ENCODE results near the gene PPP1CA. TPM values are rescaled to one million over a fixed set of nuclear protein-coding genes. Genes with fewer than 3 reads are reported as not detected.
"Not testable (repeated sequence)": the region's sequence is repeated elsewhere in the genome, so short reads cannot be mapped to it uniquely, and the experiment has no call there.

Gene PPP1CA
- total and polyA plus RNA-seq, 5 donors, result 73.1 to 93.4 (median 79.4) TPM

GRCh38 chr11:67433536-67434394 lies 32.1 kb upstream of the PPP1CA start:
- DNase-seq (peak in 1 of 3 donors; percentile 52), ATAC-seq (no peak)
- H3K4me1 ChIP-seq (ENCODE audit: control insufficient read depth, insufficient read depth, low read length), result peaks cover 5% of the 10 kb centered on the region
- 84% methylated on average over 22 of the region's 22 CpGs for WGBS
- H3K27ac ChIP-seq (ENCODE audit: low read length), result no peak overlapping the region
- no peaks in the 10 kb centered on the region for H3K27me3 ChIP-seq (ENCODE audit: control insufficient read depth, insufficient read depth)
- H3K9me3 ChIP-seq (ENCODE audit: control insufficient read depth, low read length), result no peaks in the 10 kb centered on the region
- intact Hi-C loops (cut with DNase I), result no loop called here
- H3K4me3 ChIP-seq (ENCODE audit: low read length), result no peak overlapping the region

- DNase-seq (peak in 1 of 3 donors; percentile 53), ATAC-seq (no peak)
- no peaks in the 10 kb centered on the region for H3K9me3 ChIP-seq (ENCODE audit: control insufficient read depth, low read length)
- no peaks in the 10 kb centered on the region for H3K27me3 ChIP-seq (ENCODE audit: control insufficient read depth, insufficient read depth)
- H3K4me3 ChIP-seq (ENCODE audit: low read length), result no peak overlapping the region
- WGBS, result 91% methylated on average over 22 of the region's 22 CpGs
- H3K27ac ChIP-seq (ENCODE audit: low read length), result no peak overlapping the region
- intact Hi-C loops (cut with DNase I), result no loop called here
- H3K4me1 ChIP-seq (ENCODE audit: control insufficient read depth, insufficient read depth, low read length), result peaks cover 5% of the 10 kb centered on the region
Observed at GRCh38 chr11:67432655-67433349, 31.1 kb upstream of the PPP1CA start.

DNA sequence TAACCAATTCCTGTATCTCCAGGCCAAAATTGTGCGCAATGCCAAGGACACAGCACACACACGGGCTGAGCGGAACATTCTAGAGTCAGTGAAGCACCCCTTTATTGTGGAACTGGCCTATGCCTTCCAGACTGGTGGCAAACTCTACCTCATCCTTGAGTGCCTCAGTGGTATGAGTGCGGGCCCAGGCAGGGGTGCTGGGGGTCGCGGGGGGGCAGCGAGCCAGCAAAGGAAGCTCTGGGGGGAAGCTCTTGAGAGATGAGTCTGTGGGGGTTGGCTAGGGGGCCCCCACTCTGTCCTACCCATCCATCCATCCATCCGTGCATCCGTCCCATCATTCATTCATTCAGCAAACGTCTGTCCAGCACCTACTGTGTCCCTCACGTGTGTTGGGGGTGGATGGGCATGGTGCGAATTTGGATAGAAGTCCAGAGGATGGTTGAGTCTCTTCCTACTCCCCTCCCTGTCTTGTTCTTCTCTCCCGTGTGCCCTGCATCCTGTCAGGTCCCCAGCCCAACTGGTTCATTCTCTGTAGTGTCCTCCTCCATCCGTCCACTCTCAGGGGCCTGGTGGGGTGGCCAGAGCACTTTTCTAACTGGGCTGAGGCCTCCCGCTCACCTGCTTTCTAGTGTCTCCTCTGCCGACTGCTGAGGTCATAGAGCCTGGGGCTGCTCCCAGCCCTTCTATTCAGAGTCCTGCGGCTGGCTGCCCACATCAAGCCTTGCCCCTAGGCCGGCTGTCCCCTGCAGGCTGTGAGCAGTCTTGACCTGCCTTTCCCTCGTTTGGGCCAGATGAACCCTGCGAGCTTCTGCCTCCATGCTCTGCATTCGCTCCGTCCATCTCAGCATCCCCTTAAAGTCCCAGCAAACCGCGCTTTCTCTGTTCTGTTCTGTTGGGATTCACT lies 29.9 kb upstream of the PPP1CA start:
- intact Hi-C loops (cut with DNase I), result no loop called here
- DNase-seq (peak in 1 of 3 donors; percentile 37), ATAC-seq (no peak)
- H3K27ac ChIP-seq (ENCODE audit: low read length), result no peak overlapping the region
- no peak overlapping the region for H3K4me3 ChIP-seq (ENCODE audit: low read length)
- WGBS, result 92% methylated on average over 24 of the region's 24 CpGs
- H3K27me3 ChIP-seq (ENCODE audit: control insufficient read depth, insufficient read depth), result no peaks in the 10 kb centered on the region
- H3K4me1 ChIP-seq (ENCODE audit: control insufficient read depth, insufficient read depth, low read length), result peaks cover 5% of the 10 kb centered on the region
- no peaks in the 10 kb centered on the region for H3K9me3 ChIP-seq (ENCODE audit: control insufficient read depth, low read length)

DNA sequence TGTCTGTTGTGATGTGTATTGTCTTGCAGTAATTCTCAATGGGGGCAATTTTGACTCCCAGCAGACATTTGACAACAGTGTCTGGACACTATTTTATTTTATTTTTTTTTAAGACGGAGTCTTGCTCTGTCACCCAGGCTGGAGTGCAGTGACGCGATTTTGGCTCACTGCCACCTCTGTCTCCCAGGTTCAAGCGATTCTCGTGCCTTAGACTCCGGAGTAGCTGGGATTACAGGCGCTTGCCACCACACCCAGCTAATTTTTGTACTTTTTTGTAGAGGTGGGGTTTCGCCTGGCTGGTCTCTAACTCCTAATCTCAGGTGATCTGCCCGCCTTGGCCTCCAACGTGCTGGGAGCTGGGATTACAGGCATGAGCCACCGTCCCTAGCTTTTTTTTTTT lies 28.1 kb upstream of the PPP1CA start:
- ATAC-seq (no peak), DNase-seq (peak in 2 of 3 donors; percentile 55 to 66)
- WGBS, result 74% methylated on average over 11 of the region's 11 CpGs
- Histone ChIP-seq H3K9me3 (ENCODE audit: control insufficient read depth, low read length) (no peaks in the 10 kb centered on the region), H3K4me1 (ENCODE audit: control insufficient read depth, insufficient read depth, low read length) (peaks cover 5% of the 10 kb centered on the region), H3K27me3 (ENCODE audit: control insufficient read depth, insufficient read depth) (no peaks in the 10 kb centered on the region), H3K27ac (ENCODE audit: low read length) (no peak overlapping the region), H3K4me3 (ENCODE audit: low read length) (no peak overlapping the region)
- intact Hi-C loops (cut with DNase I), result no loop called here

DNA sequence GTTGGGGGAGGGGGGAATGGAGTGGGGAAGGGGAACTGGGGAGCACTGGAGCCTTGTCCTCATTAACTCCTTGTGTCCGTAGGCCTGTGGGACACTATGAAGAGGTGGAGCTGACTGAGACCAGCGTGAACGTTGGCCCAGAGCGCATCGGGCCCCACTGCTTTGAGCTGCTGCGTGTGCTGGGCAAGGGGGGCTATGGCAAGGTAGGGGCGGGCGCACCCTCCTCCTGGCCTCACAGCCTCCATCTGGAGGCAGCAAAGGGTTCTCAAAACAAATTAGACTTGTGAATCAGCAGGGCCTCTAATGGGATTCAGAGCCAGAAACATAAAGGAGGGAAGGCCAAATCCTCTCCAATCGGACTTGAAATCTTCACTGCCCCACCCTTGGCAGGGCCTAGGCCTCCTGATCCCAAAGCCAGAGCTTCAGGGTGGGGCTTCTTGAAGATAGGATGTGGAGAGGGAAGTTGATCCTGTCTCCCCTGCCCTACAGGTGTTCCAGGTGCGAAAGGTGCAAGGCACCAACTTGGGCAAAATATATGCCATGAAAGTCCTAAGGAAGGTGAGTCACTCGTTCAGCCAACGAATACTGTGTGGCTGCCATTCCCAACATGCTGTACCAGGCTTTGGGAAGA lies 27.5 kb upstream of the PPP1CA start:
- no peak overlapping the region for H3K27ac ChIP-seq (ENCODE audit: low read length)
- no peak for ATAC-seq
- no peaks in the 10 kb centered on the region for H3K27me3 ChIP-seq (ENCODE audit: control insufficient read depth, insufficient read depth)
- 54% methylated on average over 12 of the region's 12 CpGs for WGBS
- no peaks in the 10 kb centered on the region for H3K9me3 ChIP-seq (ENCODE audit: control insufficient read depth, low read length)
- peak in 1 of 3 donors; percentile 51 for DNase-seq
- intact Hi-C loops (cut with DNase I), result no loop called here
- peak overlapping the region; percentile 84 for H3K4me3 ChIP-seq (ENCODE audit: low read length)
- peaks cover 5% of the 10 kb centered on the region for H3K4me1 ChIP-seq (ENCODE audit: control insufficient read depth, insufficient read depth, low read length)

DNA sequence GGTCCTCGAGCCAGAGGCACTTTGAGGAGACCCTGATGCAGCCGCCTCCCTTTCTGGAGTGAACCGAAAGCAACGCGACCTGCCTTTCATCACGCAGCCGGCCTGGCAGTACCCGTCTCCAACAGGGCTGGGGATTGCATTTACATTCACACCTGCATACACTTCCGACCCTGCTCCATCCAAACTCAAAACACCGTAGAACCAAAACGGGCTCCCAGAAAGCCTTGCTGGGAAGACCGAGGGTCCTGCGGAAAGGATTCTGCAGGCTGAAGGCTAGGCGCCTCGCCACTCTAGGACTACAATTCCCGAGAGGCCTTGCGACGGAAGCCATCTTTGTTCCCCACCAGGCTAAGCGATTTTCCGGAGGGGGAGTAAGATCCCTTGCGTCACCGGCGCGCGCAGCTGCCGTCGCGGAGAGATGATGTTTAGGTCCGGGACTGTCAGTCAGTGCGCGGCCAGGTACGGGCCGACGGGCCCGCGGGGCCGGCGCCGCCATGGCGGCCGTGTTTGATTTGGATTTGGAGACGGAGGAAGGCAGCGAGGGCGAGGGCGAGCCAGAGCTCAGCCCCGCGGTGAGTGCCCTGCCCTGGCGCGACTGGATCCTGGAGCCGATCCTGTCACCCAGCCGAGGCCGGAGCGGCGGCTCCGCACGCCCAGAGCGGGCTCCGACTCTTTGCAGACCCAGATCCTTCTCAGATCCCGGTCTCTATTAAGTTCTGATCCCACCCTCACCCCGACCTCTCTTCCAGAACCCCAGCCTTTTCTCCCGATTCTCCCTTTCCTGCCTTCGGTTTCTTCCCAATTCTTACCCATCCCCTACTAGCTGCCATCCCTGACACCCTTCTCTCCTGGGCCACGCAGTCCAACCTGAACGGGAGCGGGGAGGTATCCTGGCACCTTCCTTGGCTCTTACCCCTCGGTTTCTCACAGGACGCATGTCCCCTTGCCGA lies 26.7 kb upstream of the PPP1CA start, which contains the start of gene RPS6KB2:
TSS of gene RPS6KB2 (plus strand) at position 443 of the 950 bp plus-strand sequence. CDS start at position 495, 52 bp downstream.
- DNase-seq (peak; percentile 98 to 100 (median 99)), ATAC-seq (peak; percentile 89 to 93)
- peak within 1 kb of the TSS; percentile 84 for H3K4me3 ChIP-seq (ENCODE audit: low read length)
- no peaks in the 10 kb centered on the region for H3K27me3 ChIP-seq (ENCODE audit: control insufficient read depth, insufficient read depth)
- H3K27ac ChIP-seq (ENCODE audit: low read length), result peak within 1 kb of the TSS; percentile 77
- intact Hi-C loops (cut with DNase I), result no loop called here
- H3K4me1 ChIP-seq (ENCODE audit: control insufficient read depth, insufficient read depth, low read length), result peaks cover 5% of the 10 kb centered on the region
- WGBS, result under 1% methylated on average over 68 of the region's 68 CpGs
- no peaks in the 10 kb centered on the region for H3K9me3 ChIP-seq (ENCODE audit: control insufficient read depth, low read length)

- H3K27ac ChIP-seq (ENCODE audit: low read length), result peak overlapping the region; percentile 74
- H3K9me3 ChIP-seq (ENCODE audit: control insufficient read depth, low read length); ATAC-seq; intact Hi-C loops (cut with DNase I); H3K27me3 ChIP-seq (ENCODE audit: control insufficient read depth, insufficient read depth); H3K4me1 ChIP-seq (ENCODE audit: control insufficient read depth, insufficient read depth, low read length): not testable (repeated sequence)
- peak in 1 of 3 donors; percentile 61 for DNase-seq
- 80% methylated on average over 19 of the region's 19 CpGs for WGBS
- H3K4me3 ChIP-seq (ENCODE audit: low read length), result peak overlapping the region; percentile 84
Observed at GRCh38 chr11:67427364-67427859, 25.8 kb upstream of the PPP1CA start.

- H3K27me3 ChIP-seq (ENCODE audit: control insufficient read depth, insufficient read depth), result no peaks in the 10 kb centered on the region
- 88% methylated on average over 34 of the region's 34 CpGs for WGBS
- peak in 1 of 3 donors; percentile 61 for DNase-seq
- no peak overlapping the region for H3K4me3 ChIP-seq (ENCODE audit: low read length)
- no peaks in the 10 kb centered on the region for H3K9me3 ChIP-seq (ENCODE audit: control insufficient read depth, low read length)
- H3K27ac ChIP-seq (ENCODE audit: low read length), result no peak overlapping the region
- peaks cover 7% of the 10 kb centered on the region for H3K4me1 ChIP-seq (ENCODE audit: control insufficient read depth, insufficient read depth, low read length)
- ATAC-seq, result no peak
- intact Hi-C loops (cut with DNase I), result no loop called here
Observed at GRCh38 chr11:67423891-67424613, 22.4 kb upstream of the PPP1CA start.

GRCh38 chr11:67423466-67423865 lies 21.8 kb upstream of the PPP1CA start:
- no peaks in the 10 kb centered on the region for H3K9me3 ChIP-seq (ENCODE audit: control insufficient read depth, low read length)
- no peak for DNase-seq
- no peak overlapping the region for H3K4me3 ChIP-seq (ENCODE audit: low read length)
- no peaks in the 10 kb centered on the region for H3K27me3 ChIP-seq (ENCODE audit: control insufficient read depth, insufficient read depth)
- ATAC-seq, result no peak
- 93% methylated on average over 13 of the region's 13 CpGs for WGBS
- no peak overlapping the region for H3K27ac ChIP-seq (ENCODE audit: low read length)
- peaks cover 7% of the 10 kb centered on the region for H3K4me1 ChIP-seq (ENCODE audit: control insufficient read depth, insufficient read depth, low read length)
- intact Hi-C loops (cut with DNase I), result no loop called here

Measured in right cardiac atrium (tissue), 5 donors.